IMR-90 (cell line): ENCODE results near the gene GUCY1A2. TPM values are rescaled to one million over a fixed set of nuclear protein-coding genes. Genes with fewer than 3 reads are reported as not detected.
A peak's percentile ranks its signal among the peaks of the same experiment; 100 is the strongest.

ENCODE experiments used
- ATAC-seq: fragments of 200-7000 bp; cut with Tn5 transposase; 2 replicates; pipeline ENCODE4 v1.9.1; 2020; ENCODE audit warnings: low read depth, mild to moderate bottlenecking, moderate library complexity
- BruUV-seq: library from RNA; stranded (reverse); fragments of 400-500 nt; replicated peaks from 2 replicates; lab custom pipeline; 2021; lab: Mats Ljungman, UMichigan
- CTCF ChIA-PET: fragments of 300-600 bp; formaldehyde crosslinking; extraction: SDS; loops from one replicate; lab custom pipeline; 2021; ENCODE audit warnings: antibody characterized with exemption; lab: Yijun Ruan, JAX
- POLR2A ChIA-PET: fragments of 300-600 bp; sonication (Branson Sonifier 250); formaldehyde crosslinking; loops from one replicate; lab custom pipeline; 2022; ENCODE audit warnings: antibody characterized with exemption; ENCODE audit not compliant: unreplicated experiment; lab: Charles Lee
- DNase-seq: peaks from one replicate; pipeline ENCODE4 v3.0.0; 2013
- H2AFZ ChIP-seq: replicated peaks from 2 replicates; pipeline ENCODE3; 2013; ENCODE audit warnings: low read length, mild to moderate bottlenecking; ENCODE audit not compliant: poor library complexity
- H2AK5ac ChIP-seq: 2 replicates; pipeline ENCODE4 v1.6.1; 2013; ENCODE audit warnings: low read depth, low read length, inconsistent platforms
- H2AK9ac ChIP-seq: replicated peaks from 2 replicates; pipeline ENCODE3; 2013; ENCODE audit warnings: mild to moderate bottlenecking, low read depth, low read length, moderate library complexity; ENCODE audit not compliant: poor library complexity
- H2BK120ac ChIP-seq: 2 replicates; pipeline ENCODE4 v1.6.1; 2013; ENCODE audit warnings: low read depth, low read length, inconsistent platforms
- H2BK15ac ChIP-seq: 3 replicates; pipeline ENCODE4 v1.6.1; 2013; ENCODE audit warnings: low read depth, low read length, inconsistent platforms
- H2BK20ac ChIP-seq: 2 replicates; pipeline ENCODE4 v1.6.1; 2013; ENCODE audit warnings: low read depth, mild to moderate bottlenecking, inconsistent platforms, low read length, moderate library complexity
- H2BK5ac ChIP-seq: 2 replicates; pipeline ENCODE4 v1.6.1; 2013; ENCODE audit warnings: mild to moderate bottlenecking, low read depth, low read length, inconsistent platforms; ENCODE audit not compliant: poor library complexity, severe bottlenecking
- H3K14ac ChIP-seq: replicated peaks from 2 replicates; pipeline ENCODE4 v1.6.1; 2013; ENCODE audit warnings: low read depth, low read length, inconsistent platforms
- H3K18ac ChIP-seq: 2 replicates; pipeline ENCODE4 v1.6.1; 2013; ENCODE audit warnings: low read depth, low read length, control low read depth
- H3K23ac ChIP-seq: 2 replicates; pipeline ENCODE4 v1.6.1; 2013; ENCODE audit warnings: low read depth, low read length, inconsistent platforms
- H3K27ac ChIP-seq: 2 replicates; pipeline ENCODE4 v1.5.1; 2013; ENCODE audit warnings: mild to moderate bottlenecking, control low read depth, low read length; ENCODE audit not compliant: insufficient read depth
- H3K27me3 ChIP-seq: 2 replicates; pipeline ENCODE4 v1.6.1; 2013; ENCODE audit warnings: low read length; ENCODE audit not compliant: control insufficient read depth, insufficient read depth
- H3K36me3 ChIP-seq: 2 replicates; pipeline ENCODE4 v1.6.1; 2013; ENCODE audit warnings: low read length, mixed read lengths; ENCODE audit not compliant: control insufficient read depth, insufficient read depth
- H3K4ac ChIP-seq: 2 replicates; pipeline ENCODE4 v1.6.1; 2013; ENCODE audit warnings: low read depth, low read length, inconsistent platforms
- H3K4me1 ChIP-seq: 2 replicates; pipeline ENCODE4 v1.6.1; 2013; ENCODE audit warnings: low read length, mixed read lengths; ENCODE audit not compliant: control insufficient read depth, insufficient read depth
- H3K4me2 ChIP-seq: 2 replicates; pipeline ENCODE4 v1.6.1; 2013; ENCODE audit warnings: low read depth, mild to moderate bottlenecking, control low read depth, low read length, moderate library complexity
- H3K4me3 ChIP-seq: 2 replicates; pipeline ENCODE4 v1.5.1; 2013; ENCODE audit warnings: low read depth, mild to moderate bottlenecking, control low read depth, low read length, moderate library complexity; ENCODE audit not compliant: insufficient read depth
- H3K56ac ChIP-seq: 2 replicates; pipeline ENCODE4 v1.6.1; 2013; ENCODE audit warnings: low read length, inconsistent platforms; ENCODE audit not compliant: insufficient read depth; ENCODE audit errors: extremely low read depth
- H3K79me1 ChIP-seq, 2 experiments: 2 replicates each; pipeline ENCODE4 v1.6.1; 2013; ENCODE audit warnings: low read length in 2 of 2, inconsistent platforms in 1 of 2, low read depth in 1 of 2
- H3K9ac ChIP-seq: 2 replicates; pipeline ENCODE4 v1.6.1; 2013; ENCODE audit warnings: low read depth, low read length, control low read depth
- H3K9me1 ChIP-seq: 2 replicates; pipeline ENCODE4 v1.6.1; 2013; ENCODE audit warnings: low read length, inconsistent platforms; ENCODE audit not compliant: insufficient read depth
- H3K9me3 ChIP-seq: 2 replicates; pipeline ENCODE4 v1.6.1; 2013; ENCODE audit warnings: low read length; ENCODE audit not compliant: control insufficient read depth, insufficient read depth
- H4K20me1 ChIP-seq: 2 replicates; pipeline ENCODE4 v1.6.1; 2013; ENCODE audit warnings: low read length, inconsistent platforms; ENCODE audit not compliant: insufficient read depth
- H4K5ac ChIP-seq: 2 replicates; pipeline ENCODE4 v1.6.1; 2013; ENCODE audit warnings: mild to moderate bottlenecking, low read depth, low read length, control low read depth
- H4K8ac ChIP-seq, 2 experiments: 2 replicates each; pipeline ENCODE4 v1.6.1; 2013; ENCODE audit warnings: low read depth in 2 of 2, low read length in 2 of 2, control low read depth in 1 of 2, inconsistent platforms in 1 of 2
- H4K91ac ChIP-seq: 2 replicates; pipeline ENCODE4 v1.6.1; 2013; ENCODE audit warnings: low read depth, low read length, inconsistent platforms; ENCODE audit not compliant: insufficient read depth
- BHLHE40 ChIP-seq: fragments of 150-350 bp; IDR thresholded peaks from 2 replicates; pipeline ENCODE4 v1.6.1; 2016; ENCODE audit warnings: mild to moderate bottlenecking, low read depth, low read length
- CEBPB ChIP-seq: IDR thresholded peaks from 2 replicates; pipeline ENCODE4 v1.6.1; 2012; ENCODE audit warnings: low read depth, low read length, improper control_type of control experiment
- CHD1 ChIP-seq: IDR thresholded peaks from 2 replicates; pipeline ENCODE4 v1.6.1; 2012; ENCODE audit warnings: low read depth, low read length, improper control_type of control experiment
- CTCF ChIP-seq: conservative IDR thresholded peaks from 2 replicates; pipeline ENCODE4 v1.5.1; 2012; ENCODE audit warnings: mild to moderate bottlenecking, low read depth, low read length, improper control_type of control experiment
- ELK1 ChIP-seq: fragments of 150-350 bp; IDR thresholded peaks from 2 replicates; pipeline ENCODE4 v1.6.1; 2016; ENCODE audit warnings: low read depth, mild to moderate bottlenecking, low read length, moderate library complexity, borderline replicate concordance
- FOS ChIP-seq: fragments of 150-350 bp; IDR thresholded peaks from 2 replicates; pipeline ENCODE4 v1.6.1; 2016; ENCODE audit warnings: low read depth, low read length
- MAFK ChIP-seq: IDR thresholded peaks from 2 replicates; pipeline ENCODE4 v1.6.1; 2012; ENCODE audit warnings: low read depth, low read length, improper control_type of control experiment
- MAZ ChIP-seq: IDR thresholded peaks from 2 replicates; pipeline ENCODE4 v1.6.1; 2012; ENCODE audit warnings: low read depth, mild to moderate bottlenecking, low read length, improper control_type of control experiment, moderate library complexity, borderline replicate concordance
- MXI1 ChIP-seq: IDR thresholded peaks from 2 replicates; pipeline ENCODE4 v1.6.1; 2012; ENCODE audit warnings: low read depth, mild to moderate bottlenecking, low read length, moderate library complexity, borderline replicate concordance
- NFE2L2 ChIP-seq: fragments of 150-350 bp; IDR thresholded peaks from 2 replicates; pipeline ENCODE4 v1.6.1; 2016; ENCODE audit warnings: low read depth, mild to moderate bottlenecking, low read length
- POLR2A ChIP-seq: IDR thresholded peaks from 2 replicates; pipeline ENCODE4 v1.6.1; 2012; ENCODE audit warnings: mild to moderate bottlenecking, low read depth, low read length
- RFX5 ChIP-seq: IDR thresholded peaks from 2 replicates; pipeline ENCODE4 v1.8.0; 2012; ENCODE audit warnings: low read depth, mild to moderate bottlenecking, low read length, moderate library complexity
- SMC3 ChIP-seq: fragments of 150-350 bp; IDR thresholded peaks from 2 replicates; pipeline ENCODE4 v1.6.1; 2016; ENCODE audit warnings: low read depth, mild to moderate bottlenecking, antibody characterized with exemption, low read length, moderate library complexity
- USF2 ChIP-seq: fragments of 150-350 bp; IDR thresholded peaks from 2 replicates; pipeline ENCODE4 v1.6.1; 2017; ENCODE audit warnings: mild to moderate bottlenecking, antibody characterized with exemption, low read length, low read depth
- WGBS, 2 experiments: methylation state at CpG; one replicate each; pipeline versions ENCODE4 v1.1.5 to v1.1.7; 2013; ENCODE audit warnings: missing lambda C conversion rate in 2 of 2; ENCODE audit not compliant: insufficient read length in 1 of 2; ENCODE audit errors: extremely low coverage in 2 of 2; 5-methylcytosine and 5-hydroxymethylcytosine counted together
- dilution Hi-C: fragments of 300-500 bp; cut with HindIII; formaldehyde crosslinking; loops from one replicate; pipeline ENCODE4 v1.14.3; 2018; ENCODE audit warnings: low sequenced_read_pairs; ENCODE audit not compliant: unreplicated experiment
- in situ Hi-C: fragments of 300-500 bp; cut with MboI; formaldehyde crosslinking; loops from 3 replicates; pipeline ENCODE4 v1.14.3; 2019; ENCODE audit warnings: low sequenced_read_pairs, inconsistent platforms, mixed read lengths
- intact Hi-C: fragments of 100-400 bp; cut with micrococcal nuclease; formaldehyde crosslinking; loops from 2 replicates; pipeline ENCODE4 v1.10.0; 2022
- polyA plus RNA-seq, 3 experiments: library from polyadenylated mRNA; depleted of rRNA; stranded (reverse); fragments of >200 nt; gene quantifications; 2 replicates each; pipeline ENCODE4 v1.2.3, GENCODE V29; 2012; ENCODE audit warnings: low replicate concordance in 1 of 3
- total RNA-seq: library from RNA; depleted of rRNA; stranded (reverse); fragments of >200 nt; gene quantifications from 2 replicates; pipeline ENCODE4 v1.2.3, GENCODE V29; 2012

The GUCY1A2 gene
- total and polyA plus RNA-seq, 2 of the 4 experiments (the other 2 are of a cell fraction) = under 0.01 to 0.03 TPM

GRCh38 chr11:106988151-106989077 is 29.9 kb downstream of the GUCY1A2 start:
- intact Hi-C loops = no loop called here
- no peak overlapping the region for H2AFZ ChIP-seq
- no peaks in the 10 kb centered on the region for H3K4me1 ChIP-seq
- TF ChIP-seq MAZ (no peak), USF2 (no peak), RFX5 (no peak), ELK1 (no peak), BHLHE40 (no peak), MXI1 (no peak), CEBPB (no peak), CHD1 (no peak), NFE2L2 (no peak), FOS (no peak), POLR2A (no peak), MAFK (no peak), CTCF (no peak), SMC3 (no peak)

More at GRCh38 chr11:106988151-106989077, 29.9 kb downstream of the GUCY1A2 start:
- Histone ChIP-seq H3K4ac (no peak overlapping the region), H3K9me3 (no peaks in the 10 kb centered on the region), H4K5ac (no peak overlapping the region), H2AK5ac (no peak overlapping the region), H3K23ac (no peak overlapping the region), H3K27me3 (no peaks in the 10 kb centered on the region), H3K14ac (no peak overlapping the region), H4K8ac (no peak overlapping the region), H2BK15ac (no peak overlapping the region), H3K56ac (no peak overlapping the region), H2BK5ac (no peak overlapping the region), H3K27ac (no peak overlapping the region), H3K4me2 (no peak overlapping the region), H4K20me1 (no peaks in the 10 kb centered on the region), H3K9ac (no peak overlapping the region), H3K36me3 (no peaks in the 10 kb centered on the region), H3K79me1 (no peaks in the 10 kb centered on the region), H2BK120ac (no peak overlapping the region), H3K18ac (no peak overlapping the region), H3K9me1 (no peaks in the 10 kb centered on the region), H2BK20ac (no peak overlapping the region), H4K91ac (no peak overlapping the region), H2AK9ac (no peak overlapping the region), H3K4me3 (no peak overlapping the region)
- peak; percentile 53 for ATAC-seq
- CTCF ChIA-PET = interaction anchor here (0.7 to 1.3 kb wide), 2 partner anchors 12 to 64 kb away, joined by 3 to 4 read pairs; no protein-coding TSS in a partner anchor
- dilution Hi-C loops = no loop called here
- in situ Hi-C loops = no loop called here
- no CpG with 5 or more reads among the region's 2 CpGs for WGBS, 2 experiments
- BruUV-seq = no TSS peak
- POLR2A ChIA-PET = no interaction called here
- peak; percentile 1 for DNase-seq
